ENCODE data around the gene SIX1.

The SIX1 gene

GRCh38 chr14:60641742-60642269 is 7.5 kb downstream of the SIX1 start:
- DNase-seq = no peak

GRCh38 chr14:60640859-60641741 is 8.2 kb downstream of the SIX1 start:
- no peak for DNase-seq

- DNase-seq = no peak
These were observed 9.6 kb downstream of the SIX1 start for GRCh38 chr14:60639674-60640073.

- no peak for DNase-seq
These were observed 11.6 kb downstream of the SIX1 start for GRCh38 chr14:60637479-60638315.

GRCh38 chr14:60636879-60637478 is 12.3 kb downstream of the SIX1 start:
- no peak for DNase-seq

GRCh38 chr14:60634153-60634552 is 15.1 kb downstream of the SIX1 start:
- no peak for DNase-seq

GRCh38 chr14:60632777-60633176 is 16.5 kb downstream of the SIX1 start:
- no peak for DNase-seq

GRCh38 chr14:60632257-60632656 is 17.0 kb downstream of the SIX1 start:
- no peak for DNase-seq

- no peak for DNase-seq
These were observed 17.4 kb downstream of the SIX1 start for GRCh38 chr14:60631842-60632241.

- no peak for DNase-seq
These were observed 19.1 kb downstream of the SIX1 start for GRCh38 chr14:60630129-60630528.

- DNase-seq = no peak
These were observed 20.4 kb downstream of the SIX1 start for GRCh38 chr14:60628892-60629291.

- DNase-seq = no peak
These were observed 26.4 kb downstream of the SIX1 start for GRCh38 chr14:60622917-60623257.

GRCh38 chr14:60622210-60622916 is 26.9 kb downstream of the SIX1 start:
- DNase-seq = no peak

GRCh38 chr14:60621386-60621785 is 27.9 kb downstream of the SIX1 start:
- DNase-seq = no peak

- no peak for DNase-seq
These were observed 31.0 kb downstream of the SIX1 start for GRCh38 chr14:60618241-60618640.

- DNase-seq = no peak
These were observed 32.8 kb downstream of the SIX1 start for GRCh38 chr14:60616461-60616959.

GRCh38 chr14:60602291-60602690 is 47.0 kb downstream of the SIX1 start:
- DNase-seq = no peak

GRCh38 chr14:60599727-60600126 is 49.5 kb downstream of the SIX1 start:
- no peak for DNase-seq

- DNase-seq = no peak
These were observed 53.1 kb downstream of the SIX1 start for GRCh38 chr14:60596139-60596538.

GRCh38 chr14:60594062-60594461 is 55.2 kb downstream of the SIX1 start:
- no peak for DNase-seq
